SK-N-SH (cell line): ENCODE measurements around the gene TMPRSS12. TPM values are rescaled to one million over a fixed set of nuclear protein-coding genes. Genes with fewer than 3 reads are reported as not detected.

Experiments used
- CTCF ChIA-PET: fragments of 300-600, 350-600 bp; formaldehyde crosslinking; extraction: SDS; loops from one replicate; lab custom pipeline; 2021; lab: Yijun Ruan, JAX
- POLR2A ChIA-PET: fragments of 350-600 bp; sonication (Branson Sonifier 250); formaldehyde crosslinking; extraction: SDS; loops from one replicate; lab custom pipeline; 2020; ENCODE audit warnings: antibody characterized with exemption, inconsistent platforms; lab: Yijun Ruan, JAX
- DNase-seq: peaks from one replicate; pipeline ENCODE4 v3.0.0; 2012
- H2AFZ ChIP-seq: fragments of 200-600 bp; sonication (generic); 2 replicates; pipeline ENCODE4 v1.8.1; 2016; ENCODE audit warnings: antibody characterized with exemption, mild to moderate bottlenecking, low read depth
- H3F3A ChIP-seq: fragments of 200-600 bp; sonication (generic); replicated peaks from 2 replicates; pipeline ENCODE3; 2016; ENCODE audit warnings: antibody characterized with exemption, mild to moderate bottlenecking; ENCODE audit not compliant: insufficient read depth
- H3K27ac ChIP-seq, 2 experiments: fragments of 200-500 bp in 1 of 2; fragments of 200-600 bp in 1 of 2; sonication (Bioruptor generic) in 1 of 2; sonication (generic), shearing (Covaris generic) in 1 of 2; 2 replicates each; pipeline versions ENCODE4 v1.5.1 to v1.6.1; 2014 to 2016; ENCODE audit warnings: low read depth in 2 of 2, inconsistent platforms in 1 of 2, low read length in 1 of 2, mild to moderate bottlenecking in 1 of 2, mixed read lengths in 1 of 2
- H3K27me3 ChIP-seq: fragments of 200-600 bp; sonication (generic), shearing (Covaris generic); 2 replicates; pipeline ENCODE4 v1.6.1; 2016; ENCODE audit warnings: mixed run types; ENCODE audit not compliant: insufficient read depth
- H3K36me3 ChIP-seq, 2 experiments: fragments of 200-500 bp in 1 of 2; fragments of 200-600 bp in 1 of 2; sonication (Bioruptor generic) in 1 of 2; sonication (generic) in 1 of 2; replicated peaks in 1 of 2; 2 replicates each; pipeline versions ENCODE3 to v1.5.1; 2014 to 2016; ENCODE audit warnings: low read length in 1 of 2, mild to moderate bottlenecking in 1 of 2; ENCODE audit not compliant: insufficient read depth in 2 of 2, control insufficient read depth in 1 of 2
- H3K4me1 ChIP-seq, 2 experiments: fragments of 200-500 bp in 1 of 2; fragments of 200-600 bp in 1 of 2; sonication (Bioruptor generic) in 1 of 2; sonication (generic), shearing (Covaris generic) in 1 of 2; 2 replicates each; pipeline versions ENCODE4 v1.5.1 to v1.6.1; 2014 to 2016; ENCODE audit warnings: low read depth in 1 of 2, low read length in 1 of 2, mixed run types in 1 of 2; ENCODE audit not compliant: insufficient read depth in 2 of 2, control insufficient read depth in 1 of 2
- H3K4me2 ChIP-seq: fragments of 200-600 bp; sonication (generic), shearing (Covaris generic); 2 replicates; pipeline ENCODE4 v1.6.1; 2017; ENCODE audit warnings: mixed run types
- H3K4me3 ChIP-seq, 2 experiments: fragments of 200-500 bp in 1 of 2; fragments of 200-600 bp in 1 of 2; sonication (Bioruptor generic) in 1 of 2; sonication (generic), shearing (Covaris generic) in 1 of 2; 2 replicates each; pipeline versions ENCODE4 v1.5.1 to v1.8.1; 2014 to 2016; ENCODE audit warnings: low read depth in 2 of 2, inconsistent platforms in 1 of 2, low read length in 1 of 2, mild to moderate bottlenecking in 1 of 2, mixed read lengths in 1 of 2, moderate library complexity in 1 of 2
- H3K79me2 ChIP-seq: fragments of 200-600 bp; sonication (generic); 2 replicates; pipeline ENCODE4 v1.8.1; 2017; ENCODE audit warnings: mild to moderate bottlenecking; ENCODE audit not compliant: insufficient read depth
- H3K9ac ChIP-seq: fragments of 200-600 bp; sonication (generic); 2 replicates; pipeline ENCODE4 v1.6.1; 2017; ENCODE audit warnings: mixed run types
- H3K9me2 ChIP-seq: fragments of 200-600 bp; sonication (generic); 2 replicates; pipeline ENCODE4 v1.6.1; 2017; ENCODE audit warnings: mixed run types
- H3K9me3 ChIP-seq: fragments of 200-600 bp; sonication (generic); 2 replicates; pipeline ENCODE4 v1.6.1; 2017; ENCODE audit warnings: mixed run types, mild to moderate bottlenecking, moderate library complexity
- H4K20me1 ChIP-seq: fragments of 200-600 bp; sonication (generic); 2 replicates; pipeline ENCODE4 v1.6.1; 2017; ENCODE audit warnings: mild to moderate bottlenecking, mixed run types; ENCODE audit not compliant: insufficient read depth
- ELF1 ChIP-seq: IDR thresholded peaks from 2 replicates; pipeline ENCODE4 v1.4.0; 2012
- EP300 ChIP-seq, 2 experiments: IDR thresholded peaks; 2 replicates each; pipeline versions ENCODE4 v1.4.0 to v1.6.1; 2012; ENCODE audit warnings: borderline replicate concordance in 1 of 2, low read depth in 1 of 2, low read length in 1 of 2
- EZH2phosphoT487 ChIP-seq: fragments of 200-600 bp; sonication (generic); IDR thresholded peaks from 2 replicates; pipeline ENCODE4 v1.6.1; 2017; ENCODE audit warnings: low read depth, mixed run types, mild to moderate bottlenecking, antibody characterized with exemption, moderate library complexity, borderline replicate concordance
- GABPA ChIP-seq: IDR thresholded peaks from 2 replicates; pipeline ENCODE4 v1.4.0; 2012; ENCODE audit warnings: low read depth, mild to moderate bottlenecking
- MEF2A ChIP-seq: IDR thresholded peaks from 2 replicates; pipeline ENCODE4 v1.4.0; 2012; ENCODE audit warnings: low read depth, borderline replicate concordance
- RXRA ChIP-seq: IDR thresholded peaks from 2 replicates; pipeline ENCODE4 v1.4.0; 2012; ENCODE audit warnings: low read depth, mild to moderate bottlenecking, borderline replicate concordance
- TAF1 ChIP-seq: IDR thresholded peaks from 2 replicates; pipeline ENCODE4 v1.6.1; 2012; ENCODE audit warnings: low read depth, mild to moderate bottlenecking, low read length, moderate library complexity, borderline replicate concordance
- YY1 ChIP-seq: IDR thresholded peaks from 2 replicates; pipeline ENCODE4 v1.4.0; 2012; ENCODE audit warnings: low read depth, mild to moderate bottlenecking
- WGBS: methylation state at CpG from one replicate; pipeline ENCODE4 v1.1.6; 2017; ENCODE audit warnings: low lambda C conversion rate; 5-methylcytosine and 5-hydroxymethylcytosine counted together
- polyA plus RNA-seq, 3 experiments: library from polyadenylated mRNA; depleted of rRNA; stranded (reverse); fragments of >200 nt; gene quantifications; 2 replicates each; pipeline ENCODE4 v1.2.3, GENCODE V29; 2012
- TF ChIP-seq, protein P1 (sequence below): fragments of 150-350 bp; IDR thresholded peaks from 2 replicates; pipeline ENCODE4 v1.6.1; 2016; ENCODE audit warnings: mild to moderate bottlenecking, low read depth, low read length
- TF ChIP-seq, protein P2 (sequence below): IDR thresholded peaks from 2 replicates; pipeline ENCODE4; 2012
- TF ChIP-seq, protein P3 (sequence below): IDR thresholded peaks from 2 replicates; pipeline ENCODE4 v1.6.1; 2012; ENCODE audit warnings: mild to moderate bottlenecking, low read depth, low read length, moderate library complexity
- TF ChIP-seq, protein P4 (sequence below): fragments of 150-350 bp; IDR thresholded peaks from 2 replicates; pipeline ENCODE4 v1.6.1; 2017; ENCODE audit warnings: antibody characterized with exemption, low read length, low read depth, borderline replicate concordance
- TF ChIP-seq, protein P5 (sequence below): IDR thresholded peaks from 2 replicates; pipeline ENCODE4 v1.4.0; 2012; ENCODE audit warnings: low read depth, borderline replicate concordance
- TF ChIP-seq, protein P6 (sequence below): IDR thresholded peaks from 2 replicates; pipeline ENCODE4 v1.4.0; 2012; ENCODE audit warnings: low read depth, borderline replicate concordance

Gene TMPRSS12
- polyA plus RNA-seq, 1 of the 3 experiments (the other 2 are of a cell fraction): not detected

DNA sequence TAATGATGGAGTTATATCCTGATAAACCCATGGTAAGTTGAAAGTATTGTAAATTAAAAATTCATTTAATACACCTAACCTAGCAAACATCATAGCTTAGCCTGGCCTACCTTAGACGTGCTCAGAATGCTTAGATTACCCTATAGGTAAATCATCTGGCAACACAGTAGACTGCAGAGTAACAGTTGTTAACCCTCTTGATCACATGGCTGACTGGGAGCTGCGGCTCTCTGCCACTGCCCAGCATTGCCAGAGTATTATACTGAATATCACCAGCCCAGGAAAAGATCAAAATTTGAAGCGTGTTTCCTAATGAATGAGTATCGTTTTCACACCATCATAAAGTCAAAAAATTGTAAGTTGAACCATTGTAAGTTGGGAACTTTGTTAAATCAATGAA, 17.8 kb upstream of the TMPRSS12 start:
- H3K4me1 ChIP-seq: no peaks in the 10 kb centered on the region; a peak in 1 of 4 replicates
- H3K27me3 ChIP-seq: no peaks in the 10 kb centered on the region
- H3K27ac ChIP-seq: peak overlapping the region in 1 of 2 experiments; percentile 18; a peak in 2 of 4 replicates
- H3K9ac ChIP-seq: no peak overlapping the region
- CTCF ChIA-PET: interaction anchor here (0.9 to 10.6 kb wide), 19 partner anchors 12 to 517 kb away, joined by 3 to 186 read pairs (median 4); partner anchors contain the start of gene SLC11A2
- no peaks in the 10 kb centered on the region for H4K20me1 ChIP-seq
- TF ChIP-seq, protein P1, sequence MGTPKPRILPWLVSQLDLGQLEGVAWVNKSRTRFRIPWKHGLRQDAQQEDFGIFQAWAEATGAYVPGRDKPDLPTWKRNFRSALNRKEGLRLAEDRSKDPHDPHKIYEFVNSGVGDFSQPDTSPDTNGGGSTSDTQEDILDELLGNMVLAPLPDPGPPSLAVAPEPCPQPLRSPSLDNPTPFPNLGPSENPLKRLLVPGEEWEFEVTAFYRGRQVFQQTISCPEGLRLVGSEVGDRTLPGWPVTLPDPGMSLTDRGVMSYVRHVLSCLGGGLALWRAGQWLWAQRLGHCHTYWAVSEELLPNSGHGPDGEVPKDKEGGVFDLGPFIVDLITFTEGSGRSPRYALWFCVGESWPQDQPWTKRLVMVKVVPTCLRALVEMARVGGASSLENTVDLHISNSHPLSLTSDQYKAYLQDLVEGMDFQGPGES: no peak
- TF ChIP-seq RXRA (no peak), ELF1 (no peak), MEF2A (no peak), EP300 (IDR thresholded peaks at IDR 0.05; ENCODE audit: borderline replicate concordance in 1 of 2, low read depth in 1 of 2, low read length in 1 of 2) (no peak), EZH2phosphoT487 (no peak), GABPA (no peak), TAF1 (no peak), YY1 (no peak)
- TF ChIP-seq, protein P2, sequence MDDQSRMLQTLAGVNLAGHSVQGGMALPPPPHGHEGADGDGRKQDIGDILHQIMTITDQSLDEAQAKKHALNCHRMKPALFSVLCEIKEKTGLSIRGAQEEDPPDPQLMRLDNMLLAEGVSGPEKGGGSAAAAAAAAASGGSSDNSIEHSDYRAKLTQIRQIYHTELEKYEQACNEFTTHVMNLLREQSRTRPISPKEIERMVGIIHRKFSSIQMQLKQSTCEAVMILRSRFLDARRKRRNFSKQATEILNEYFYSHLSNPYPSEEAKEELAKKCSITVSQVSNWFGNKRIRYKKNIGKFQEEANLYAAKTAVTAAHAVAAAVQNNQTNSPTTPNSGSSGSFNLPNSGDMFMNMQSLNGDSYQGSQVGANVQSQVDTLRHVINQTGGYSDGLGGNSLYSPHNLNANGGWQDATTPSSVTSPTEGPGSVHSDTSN: no peak
- TF ChIP-seq, protein P3, sequence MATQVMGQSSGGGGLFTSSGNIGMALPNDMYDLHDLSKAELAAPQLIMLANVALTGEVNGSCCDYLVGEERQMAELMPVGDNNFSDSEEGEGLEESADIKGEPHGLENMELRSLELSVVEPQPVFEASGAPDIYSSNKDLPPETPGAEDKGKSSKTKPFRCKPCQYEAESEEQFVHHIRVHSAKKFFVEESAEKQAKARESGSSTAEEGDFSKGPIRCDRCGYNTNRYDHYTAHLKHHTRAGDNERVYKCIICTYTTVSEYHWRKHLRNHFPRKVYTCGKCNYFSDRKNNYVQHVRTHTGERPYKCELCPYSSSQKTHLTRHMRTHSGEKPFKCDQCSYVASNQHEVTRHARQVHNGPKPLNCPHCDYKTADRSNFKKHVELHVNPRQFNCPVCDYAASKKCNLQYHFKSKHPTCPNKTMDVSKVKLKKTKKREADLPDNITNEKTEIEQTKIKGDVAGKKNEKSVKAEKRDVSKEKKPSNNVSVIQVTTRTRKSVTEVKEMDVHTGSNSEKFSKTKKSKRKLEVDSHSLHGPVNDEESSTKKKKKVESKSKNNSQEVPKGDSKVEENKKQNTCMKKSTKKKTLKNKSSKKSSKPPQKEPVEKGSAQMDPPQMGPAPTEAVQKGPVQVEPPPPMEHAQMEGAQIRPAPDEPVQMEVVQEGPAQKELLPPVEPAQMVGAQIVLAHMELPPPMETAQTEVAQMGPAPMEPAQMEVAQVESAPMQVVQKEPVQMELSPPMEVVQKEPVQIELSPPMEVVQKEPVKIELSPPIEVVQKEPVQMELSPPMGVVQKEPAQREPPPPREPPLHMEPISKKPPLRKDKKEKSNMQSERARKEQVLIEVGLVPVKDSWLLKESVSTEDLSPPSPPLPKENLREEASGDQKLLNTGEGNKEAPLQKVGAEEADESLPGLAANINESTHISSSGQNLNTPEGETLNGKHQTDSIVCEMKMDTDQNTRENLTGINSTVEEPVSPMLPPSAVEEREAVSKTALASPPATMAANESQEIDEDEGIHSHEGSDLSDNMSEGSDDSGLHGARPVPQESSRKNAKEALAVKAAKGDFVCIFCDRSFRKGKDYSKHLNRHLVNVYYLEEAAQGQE: no peak
- TF ChIP-seq, protein P4, sequence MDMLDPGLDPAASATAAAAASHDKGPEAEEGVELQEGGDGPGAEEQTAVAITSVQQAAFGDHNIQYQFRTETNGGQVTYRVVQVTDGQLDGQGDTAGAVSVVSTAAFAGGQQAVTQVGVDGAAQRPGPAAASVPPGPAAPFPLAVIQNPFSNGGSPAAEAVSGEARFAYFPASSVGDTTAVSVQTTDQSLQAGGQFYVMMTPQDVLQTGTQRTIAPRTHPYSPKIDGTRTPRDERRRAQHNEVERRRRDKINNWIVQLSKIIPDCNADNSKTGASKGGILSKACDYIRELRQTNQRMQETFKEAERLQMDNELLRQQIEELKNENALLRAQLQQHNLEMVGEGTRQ: no peak
- TF ChIP-seq, protein P5, sequence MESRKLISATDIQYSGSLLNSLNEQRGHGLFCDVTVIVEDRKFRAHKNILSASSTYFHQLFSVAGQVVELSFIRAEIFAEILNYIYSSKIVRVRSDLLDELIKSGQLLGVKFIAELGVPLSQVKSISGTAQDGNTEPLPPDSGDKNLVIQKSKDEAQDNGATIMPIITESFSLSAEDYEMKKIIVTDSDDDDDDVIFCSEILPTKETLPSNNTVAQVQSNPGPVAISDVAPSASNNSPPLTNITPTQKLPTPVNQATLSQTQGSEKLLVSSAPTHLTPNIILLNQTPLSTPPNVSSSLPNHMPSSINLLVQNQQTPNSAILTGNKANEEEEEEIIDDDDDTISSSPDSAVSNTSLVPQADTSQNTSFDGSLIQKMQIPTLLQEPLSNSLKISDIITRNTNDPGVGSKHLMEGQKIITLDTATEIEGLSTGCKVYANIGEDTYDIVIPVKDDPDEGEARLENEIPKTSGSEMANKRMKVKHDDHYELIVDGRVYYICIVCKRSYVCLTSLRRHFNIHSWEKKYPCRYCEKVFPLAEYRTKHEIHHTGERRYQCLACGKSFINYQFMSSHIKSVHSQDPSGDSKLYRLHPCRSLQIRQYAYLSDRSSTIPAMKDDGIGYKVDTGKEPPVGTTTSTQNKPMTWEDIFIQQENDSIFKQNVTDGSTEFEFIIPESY: no peak
- TF ChIP-seq, protein P6, sequence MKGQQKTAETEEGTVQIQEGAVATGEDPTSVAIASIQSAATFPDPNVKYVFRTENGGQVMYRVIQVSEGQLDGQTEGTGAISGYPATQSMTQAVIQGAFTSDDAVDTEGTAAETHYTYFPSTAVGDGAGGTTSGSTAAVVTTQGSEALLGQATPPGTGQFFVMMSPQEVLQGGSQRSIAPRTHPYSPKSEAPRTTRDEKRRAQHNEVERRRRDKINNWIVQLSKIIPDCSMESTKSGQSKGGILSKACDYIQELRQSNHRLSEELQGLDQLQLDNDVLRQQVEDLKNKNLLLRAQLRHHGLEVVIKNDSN: no peak
- peaks cover 6% of the 10 kb centered on the region for H3F3A ChIP-seq
- H3K79me2 ChIP-seq: no peaks in the 10 kb centered on the region
- H3K4me2 ChIP-seq: no peak overlapping the region
- DNase-seq: no peak
- no peaks in the 10 kb centered on the region for H3K9me3 ChIP-seq
- H2AFZ ChIP-seq: peak overlapping the region; percentile 72; the same call in 1 of the 2 replicates
- WGBS: 26% methylated on average over 4 of the region's 4 CpGs
- no peaks in the 10 kb centered on the region for H3K9me2 ChIP-seq
- POLR2A ChIA-PET: no interaction called here
- no peak overlapping the region for H3K4me3 ChIP-seq
- H3K36me3 ChIP-seq: peaks cover 2 to 6% of the 10 kb centered on the region in 2 experiments
